Esophagus (tissue), 2 donors: ENCODE results near the gene CPE. TPM values are rescaled to one million over a fixed set of nuclear protein-coding genes. Genes with fewer than 3 reads are reported as not detected.

Experiments
- H3K27ac ChIP-seq, 2 donors: one replicate each; pipeline ENCODE4 v1.5.1; 2013; ENCODE audit warnings: low read depth in 2 of 2, mild to moderate bottlenecking in 2 of 2, inconsistent platforms in 1 of 2, low read length in 1 of 2, moderate library complexity in 1 of 2
- H3K27me3 ChIP-seq, 2 donors: one replicate each; pipeline ENCODE4 v1.6.1; 2013; ENCODE audit warnings: low read length in 2 of 2, control low read depth in 1 of 2, mild to moderate bottlenecking in 1 of 2; ENCODE audit not compliant: insufficient read depth in 2 of 2, control insufficient read depth in 1 of 2
- H3K36me3 ChIP-seq, 2 donors: one replicate each; pipeline ENCODE4 v1.6.1; 2013; ENCODE audit warnings: low read length in 1 of 2; ENCODE audit not compliant: control insufficient read depth in 2 of 2, insufficient read depth in 2 of 2
- H3K4me1 ChIP-seq, 2 donors: one replicate each; pipeline ENCODE4 v1.6.1; 2013; ENCODE audit warnings: low read length in 1 of 2; ENCODE audit not compliant: control insufficient read depth in 2 of 2, insufficient read depth in 2 of 2
- H3K4me3 ChIP-seq, 2 donors: one replicate each; pipeline ENCODE4 v1.5.1; 2013; ENCODE audit warnings: low read length in 2 of 2, mild to moderate bottlenecking in 2 of 2, low read depth in 1 of 2, moderate library complexity in 1 of 2
- H3K9me3 ChIP-seq, 2 donors: one replicate each; pipeline ENCODE4 v1.6.1; 2013; ENCODE audit warnings: mild to moderate bottlenecking in 2 of 2, low read depth in 1 of 2, low read length in 1 of 2, moderate library complexity in 1 of 2; ENCODE audit not compliant: control insufficient read depth in 2 of 2, insufficient read depth in 1 of 2
- WGBS, 2 donors: extraction: QIAGEN DNeasy Blood & Tissue Kit; methylation state at CpG; one replicate each; pipeline ENCODE4 v1.1.7; 2013; 5-methylcytosine and 5-hydroxymethylcytosine counted together
- polyA plus RNA-seq, 2 donors: library from polyadenylated mRNA; stranded (reverse); fragments of 200-250 nt; gene quantifications; one replicate each; pipeline ENCODE4 v1.2.3, GENCODE V29; 2013
- donor health status: healthy with polysubstance abuse.
- donor health status: Bipolar disorder and iron deficiency.

Gene CPE
- polyA plus RNA-seq, 2 donors: 7.0 to 19.9 TPM

GRCh38 chr4:165343353-165344191 is 35.2 kb upstream of the CPE start:
- H3K4me1 ChIP-seq: no peaks in the 10 kb centered on the region
- no peaks in the 10 kb centered on the region for H3K9me3 ChIP-seq
- no peak overlapping the region for H3K4me3 ChIP-seq
- no peak overlapping the region for H3K27ac ChIP-seq
- no peaks in the 10 kb centered on the region for H3K27me3 ChIP-seq
- H3K36me3 ChIP-seq: peaks cover 0 to 10% of the 10 kb centered on the region in 2 donors
- WGBS, 2 donors: 76 to 80% methylated on average over 13 of the region's 13 CpGs

- no peak overlapping the region for H3K4me3 ChIP-seq
- H3K4me1 ChIP-seq: no peaks in the 10 kb centered on the region
- WGBS, 2 donors: 81 to 85% methylated on average over 10 of the region's 10 CpGs
- peaks cover 0 to 5% of the 10 kb centered on the region in 2 donors for H3K36me3 ChIP-seq
- no peaks in the 10 kb centered on the region for H3K27me3 ChIP-seq
- no peak overlapping the region for H3K27ac ChIP-seq
- no peaks in the 10 kb centered on the region for H3K9me3 ChIP-seq
Measured at GRCh38 chr4:165345666-165346417, 33.0 kb upstream of the CPE start.

DNA sequence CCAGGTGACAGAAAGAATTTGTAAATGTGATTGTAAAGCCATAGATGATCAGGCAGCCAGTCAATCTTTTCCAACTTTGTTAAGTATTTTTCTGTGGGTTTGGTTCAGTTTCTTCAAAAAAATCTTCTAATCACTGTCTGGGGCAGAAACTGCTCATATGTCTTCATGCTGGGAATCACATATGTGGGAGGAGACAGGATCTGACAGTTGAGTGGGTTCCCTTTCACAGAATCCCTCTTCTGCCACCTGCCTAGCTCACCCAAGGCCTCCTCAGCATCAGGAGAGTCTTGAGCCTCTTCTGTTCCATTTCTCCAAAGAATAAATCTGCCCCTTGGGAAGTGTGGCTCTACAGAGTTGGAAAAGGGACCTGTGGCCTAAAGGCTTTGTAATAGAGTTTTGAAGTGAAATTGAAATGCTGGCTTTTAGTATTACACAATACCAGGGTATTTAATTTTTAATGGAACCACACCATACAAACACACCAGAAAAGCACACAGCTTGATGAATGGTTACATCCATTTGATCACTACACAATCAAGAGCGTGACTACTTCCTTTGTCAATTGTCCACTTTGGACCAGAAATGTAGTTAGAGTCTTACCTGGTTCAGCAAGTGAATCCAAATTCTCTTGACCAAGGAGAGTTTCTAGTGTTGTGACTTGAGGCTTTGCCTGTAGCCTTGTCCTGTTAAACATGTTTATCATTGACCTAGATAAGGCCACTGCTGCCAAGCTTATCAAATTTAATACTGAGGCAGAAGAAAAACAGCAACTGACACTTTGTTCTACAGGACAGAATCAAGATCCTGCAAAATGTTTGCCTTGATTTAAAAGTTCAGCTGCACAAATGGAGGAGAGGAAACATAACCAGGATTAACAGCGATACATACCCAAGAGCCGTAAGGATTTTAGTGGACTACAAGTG is 30.9 kb upstream of the CPE start:
- H3K9me3 ChIP-seq: no peaks in the 10 kb centered on the region
- no peaks in the 10 kb centered on the region for H3K27me3 ChIP-seq
- 77 to 94% methylated on average over 3 of the region's 3 CpGs for WGBS, 2 donors
- H3K4me1 ChIP-seq: no peaks in the 10 kb centered on the region
- no peak overlapping the region for H3K27ac ChIP-seq
- H3K4me3 ChIP-seq: no peak overlapping the region
- peaks cover 0 to 5% of the 10 kb centered on the region in 2 donors for H3K36me3 ChIP-seq

DNA sequence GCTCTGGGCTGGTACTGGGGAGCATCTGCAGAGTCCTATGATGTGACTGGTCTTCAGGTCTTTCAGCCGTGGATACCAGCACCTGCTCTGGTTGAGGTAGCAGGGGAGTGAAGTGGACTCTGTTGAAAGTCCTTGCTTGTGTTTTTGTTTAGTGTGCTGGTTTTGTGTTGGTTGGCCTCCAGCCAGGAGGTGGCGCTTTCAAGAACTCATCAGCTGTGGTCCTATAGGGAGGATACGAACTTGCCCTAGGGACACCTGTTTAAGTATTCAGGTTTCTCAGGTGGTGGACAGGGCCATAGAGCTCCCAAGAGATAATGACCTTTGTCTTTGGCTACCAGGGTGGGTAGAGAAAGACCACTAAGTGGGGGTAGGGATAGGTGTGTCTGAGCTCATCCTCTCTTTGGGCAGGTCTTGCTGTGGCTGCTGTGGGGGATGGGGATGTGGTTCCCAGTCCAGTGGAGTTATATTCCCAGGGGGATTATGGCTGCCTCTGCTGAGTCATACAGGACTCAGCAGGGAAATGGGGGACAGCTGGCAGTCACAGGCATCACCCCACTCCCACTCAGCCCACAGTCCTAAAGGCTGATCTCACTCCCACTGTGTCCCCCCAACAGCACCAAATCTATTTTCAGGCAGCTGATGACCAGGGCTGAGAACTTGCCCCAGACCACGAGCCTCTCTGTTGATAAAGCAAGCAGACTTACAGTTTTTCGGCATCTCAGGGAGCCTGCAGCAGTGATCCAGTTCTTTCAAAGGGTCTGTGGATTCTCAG is 27.3 kb upstream of the CPE start:
- Histone ChIP-seq H3K4me3 (no peak overlapping the region), H3K9me3 (no peaks in the 10 kb centered on the region), H3K4me1 (no peaks in the 10 kb centered on the region), H3K36me3 (no peaks in the 10 kb centered on the region), H3K27ac (no peak overlapping the region), H3K27me3 (no peaks in the 10 kb centered on the region)
- 89 to 90% methylated on average over 5 of the region's 5 CpGs for WGBS, 2 donors

DNA sequence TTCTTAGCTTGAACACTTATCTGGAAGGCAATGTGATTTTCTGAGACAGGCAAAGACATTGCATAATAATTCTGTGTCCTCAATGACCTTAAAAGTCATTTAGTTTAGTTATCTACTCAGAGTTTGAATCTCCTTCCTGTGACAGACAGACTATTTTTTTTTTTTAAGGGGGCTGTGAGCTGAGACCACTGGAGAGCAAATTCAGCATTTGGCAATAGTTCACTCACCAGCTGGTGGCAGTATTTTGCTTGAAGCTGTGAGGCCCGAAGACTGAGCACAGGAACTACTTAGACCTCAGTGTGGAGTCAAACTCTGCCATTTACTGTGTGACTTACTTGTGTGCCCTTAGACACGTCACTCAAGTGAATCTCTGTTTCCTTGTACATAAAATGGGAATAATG is 22.9 kb upstream of the CPE start:
- Histone ChIP-seq H3K4me3 (no peak overlapping the region), H3K36me3 (no peaks in the 10 kb centered on the region), H3K9me3 (peaks cover 0 to 2% of the 10 kb centered on the region in 2 donors), H3K27me3 (no peaks in the 10 kb centered on the region), H3K27ac (no peak overlapping the region), H3K4me1 (no peaks in the 10 kb centered on the region)
- 13 to 15% methylated on average over 2 of the region's 2 CpGs for WGBS, 2 donors

- no peak overlapping the region for H3K27ac ChIP-seq
- WGBS, 2 donors: 38 to 60% methylated on average over 2 of the region's 2 CpGs
- no peaks in the 10 kb centered on the region for H3K4me1 ChIP-seq
- no peaks in the 10 kb centered on the region for H3K27me3 ChIP-seq
- H3K4me3 ChIP-seq: no peak overlapping the region
- H3K36me3 ChIP-seq: no peaks in the 10 kb centered on the region
- peaks cover 0 to 2% of the 10 kb centered on the region in 2 donors for H3K9me3 ChIP-seq
Measured at GRCh38 chr4:165359506-165359905, 19.3 kb upstream of the CPE start.

DNA sequence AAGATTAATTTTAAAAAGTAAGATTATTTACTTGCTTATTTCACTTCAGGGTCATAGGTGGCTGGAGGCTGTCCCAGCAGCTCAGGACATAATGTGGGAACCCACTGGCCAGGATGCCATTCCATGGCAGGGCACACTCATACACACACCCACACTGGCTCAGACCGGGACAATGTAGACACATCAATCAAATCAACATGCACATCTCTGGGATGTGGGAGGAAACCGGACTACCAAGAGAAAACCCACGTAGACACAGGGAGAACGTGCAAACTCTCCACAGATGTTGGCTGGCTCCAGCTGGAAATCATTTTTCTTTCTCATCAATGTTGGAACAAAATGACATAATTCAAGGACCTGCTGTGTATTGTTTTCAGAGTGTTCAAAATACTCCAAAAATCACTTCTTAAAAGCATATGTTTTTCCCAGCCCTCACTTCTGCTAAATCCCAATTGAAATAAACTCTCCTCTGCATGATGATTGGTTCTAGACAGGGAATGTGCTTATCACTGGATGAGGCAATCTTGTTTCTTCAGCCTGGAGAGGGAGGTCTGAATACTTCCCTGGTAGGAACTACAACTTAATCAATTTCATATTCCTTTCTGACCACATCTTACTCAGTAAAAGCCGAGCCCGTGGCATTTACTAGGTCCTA is 18.6 kb upstream of the CPE start:
- Histone ChIP-seq H3K36me3 (no peaks in the 10 kb centered on the region), H3K27me3 (no peaks in the 10 kb centered on the region), H3K4me1 (peaks cover 0 to 1% of the 10 kb centered on the region in 2 donors), H3K4me3 (no peak overlapping the region), H3K27ac (no peak overlapping the region), H3K9me3 (peaks cover 0 to 2% of the 10 kb centered on the region in 2 donors)
- 66 to 73% methylated on average over 6 of the region's 6 CpGs for WGBS, 2 donors

- 88 to 89% methylated on average over 7 of the region's 7 CpGs for WGBS, 2 donors
- H3K4me3 ChIP-seq: no peak overlapping the region
- H3K4me1 ChIP-seq: peaks cover 0 to 2% of the 10 kb centered on the region in 2 donors
- H3K27ac ChIP-seq: no peak overlapping the region
- H3K36me3 ChIP-seq: no peaks in the 10 kb centered on the region
- H3K27me3 ChIP-seq: no peaks in the 10 kb centered on the region
- H3K9me3 ChIP-seq: peaks cover 0 to 2% of the 10 kb centered on the region in 2 donors
Measured at GRCh38 chr4:165360985-165361670, 17.7 kb upstream of the CPE start.
